NCI-H345 (cell line): ENCODE results near the gene CELSR2.
"Not testable (repeated sequence)": the region's sequence is repeated elsewhere in the genome, so short reads cannot be mapped to it uniquely, and the experiment has no call there.

Experiments used
- DNase-seq: peaks from one replicate; lab custom pipeline; 2025; lab: John Stamatoyannopoulos, UW

The CELSR2 gene

DNA sequence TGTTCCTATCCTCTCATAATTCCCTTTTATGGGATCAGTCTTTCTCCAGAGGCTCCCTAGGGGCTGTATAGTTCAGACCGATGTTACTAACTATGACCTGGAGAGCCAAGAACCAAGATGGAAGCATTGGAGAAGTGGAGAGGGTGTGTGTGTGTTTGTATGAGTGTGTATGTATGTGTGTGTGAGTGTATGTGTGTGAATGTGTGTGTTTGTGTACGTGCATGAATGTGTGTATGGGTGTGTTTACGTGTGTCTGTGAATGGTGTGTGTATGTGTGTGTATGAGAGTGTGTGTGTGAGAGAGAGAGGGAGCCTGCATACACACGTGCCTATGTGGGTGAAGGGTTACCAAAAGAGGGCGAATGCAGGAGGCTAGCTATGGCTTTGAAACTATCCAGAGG lies 52.5 kb downstream of the CELSR2 start:
- no peak for DNase-seq

DNA sequence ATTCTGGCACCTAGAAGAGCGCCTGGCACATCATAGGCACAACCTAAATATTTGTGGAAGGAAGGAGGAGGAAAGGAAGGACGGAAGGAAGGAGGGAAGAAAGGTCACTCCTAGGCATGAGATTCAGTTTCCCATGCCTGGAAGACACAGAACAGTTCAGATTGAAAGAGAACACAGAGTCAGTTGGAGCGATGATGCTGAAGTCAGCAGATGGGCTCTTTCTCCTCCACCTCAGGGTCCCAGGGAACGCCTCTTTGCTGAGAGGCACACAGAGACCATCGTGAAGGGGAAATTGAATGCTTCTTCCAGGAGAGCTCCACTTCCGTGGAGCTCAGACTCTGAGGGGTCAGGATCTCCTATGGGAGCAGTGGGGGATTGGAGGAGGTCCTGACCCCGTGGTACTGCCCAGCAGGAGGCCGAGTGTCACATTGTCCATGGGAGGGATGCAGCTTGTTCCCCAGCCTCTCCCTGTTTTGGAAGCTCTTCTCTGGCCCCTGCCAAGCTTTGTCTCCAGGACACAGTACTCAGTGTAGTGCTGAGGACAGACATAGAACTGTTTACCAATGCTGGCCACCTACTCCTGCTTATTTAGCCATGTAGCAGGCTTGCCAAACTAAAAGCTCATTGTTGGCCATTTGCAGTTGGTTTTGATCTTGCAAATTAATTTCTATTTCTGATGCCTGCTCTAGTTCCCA lies 55.0 kb downstream of the CELSR2 start:
- no peak for DNase-seq

DNA sequence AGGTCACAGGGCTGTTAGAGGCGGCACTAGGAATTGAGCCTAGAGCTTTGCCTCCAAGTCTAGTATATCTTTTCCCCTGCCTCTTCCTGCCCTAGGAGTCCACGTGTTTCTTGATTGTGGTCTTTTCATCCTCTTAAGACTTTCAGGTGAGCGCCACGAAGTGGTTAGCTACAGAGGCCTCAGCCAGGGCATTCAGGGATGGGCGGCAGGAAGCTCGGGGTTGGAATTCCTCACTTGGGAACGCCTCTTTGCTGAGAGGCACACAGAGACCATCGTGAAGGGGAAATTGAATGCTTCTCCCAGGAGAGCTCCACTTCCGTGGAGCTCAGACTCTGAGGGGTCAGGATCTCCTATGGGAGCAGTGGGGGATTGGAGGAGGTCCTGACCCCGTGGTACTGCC lies 56.7 kb downstream of the CELSR2 start:
- not testable (repeated sequence) for DNase-seq

DNA sequence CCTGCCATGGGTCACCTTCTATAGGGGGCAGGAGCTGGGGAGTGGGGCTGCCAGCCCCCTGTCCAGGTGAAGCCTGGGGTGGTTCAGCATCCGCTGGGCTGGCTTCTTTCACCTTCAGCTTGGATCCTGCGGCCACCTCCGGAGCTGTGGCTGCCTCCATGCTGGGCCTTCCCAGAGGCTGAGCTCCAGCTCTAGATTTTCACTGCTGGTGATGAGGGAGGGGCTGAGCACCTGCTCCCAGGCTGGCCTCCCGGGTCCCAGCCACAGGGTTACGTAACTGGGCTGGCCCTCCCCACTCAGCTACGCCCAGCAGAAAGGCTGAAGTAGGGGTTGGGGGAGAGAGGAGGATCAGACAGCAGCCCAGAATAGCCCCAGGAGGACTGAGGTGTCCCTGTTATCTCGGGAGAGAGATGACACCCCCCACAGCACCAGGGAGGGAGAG lies 57.5 kb downstream of the CELSR2 start, which contains the start of gene MYBPHL:
Gene MYBPHL (minus strand): TSS at position 180 of the 442 bp plus-strand sequence. CDS start 20 bp downstream, at position 160.
- DNase-seq: peak; percentile 68

DNA sequence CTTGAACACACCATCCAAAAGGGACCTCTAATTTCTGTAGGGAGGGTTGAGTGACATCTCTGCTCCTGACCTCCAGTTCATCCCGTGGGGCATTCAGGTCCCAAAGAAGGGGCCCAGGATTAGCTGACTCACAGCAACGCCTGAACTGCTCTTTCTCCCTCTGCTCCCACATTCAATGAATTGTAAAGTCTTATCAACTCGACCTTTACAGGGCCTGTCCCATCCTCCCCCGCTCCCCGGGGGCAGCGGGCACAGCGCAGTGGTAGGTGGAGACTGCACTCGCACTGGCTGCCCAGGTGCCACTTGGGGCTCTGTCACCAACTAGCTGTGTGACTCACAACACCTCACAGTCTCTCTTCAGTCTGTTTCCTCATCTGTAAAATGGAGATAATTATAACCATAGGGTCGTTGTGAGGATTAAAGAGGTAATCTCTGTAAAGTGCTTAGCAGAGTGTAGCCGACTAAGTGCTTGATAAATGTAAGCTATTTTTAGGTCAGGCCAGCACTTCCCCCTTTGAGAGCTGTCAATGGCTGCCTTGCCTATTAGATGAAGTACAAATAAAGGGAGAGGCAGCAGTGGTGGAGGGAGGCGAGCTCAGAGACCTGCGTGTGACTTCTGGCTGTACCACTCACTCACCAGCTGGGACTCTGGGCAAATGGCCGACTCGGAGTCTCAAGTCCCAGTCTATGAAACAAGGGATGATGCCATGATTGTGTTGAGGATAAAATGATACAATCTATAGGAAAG lies 58.1 kb downstream of the CELSR2 start:
- DNase-seq: peak; percentile 83

DNA sequence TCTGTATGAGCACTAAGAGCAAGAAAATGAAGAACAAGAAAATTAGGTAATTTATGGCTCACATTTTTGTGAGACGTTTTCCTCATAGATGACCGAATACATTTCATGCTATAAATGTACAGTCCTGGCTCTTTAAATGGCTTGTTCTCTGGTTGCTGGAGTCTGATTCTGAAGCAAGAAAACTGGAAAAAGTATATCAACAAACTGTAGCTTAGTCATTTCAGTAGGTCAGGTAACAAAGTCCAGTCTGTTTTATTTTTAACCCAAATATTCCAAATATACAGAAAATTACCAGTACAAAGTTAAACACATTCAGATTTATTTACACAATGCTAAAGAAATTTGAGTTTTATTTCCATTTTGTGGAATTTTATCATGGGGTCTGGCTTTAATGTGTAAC lies 60.0 kb downstream of the CELSR2 start:
- DNase-seq: no peak

DNA sequence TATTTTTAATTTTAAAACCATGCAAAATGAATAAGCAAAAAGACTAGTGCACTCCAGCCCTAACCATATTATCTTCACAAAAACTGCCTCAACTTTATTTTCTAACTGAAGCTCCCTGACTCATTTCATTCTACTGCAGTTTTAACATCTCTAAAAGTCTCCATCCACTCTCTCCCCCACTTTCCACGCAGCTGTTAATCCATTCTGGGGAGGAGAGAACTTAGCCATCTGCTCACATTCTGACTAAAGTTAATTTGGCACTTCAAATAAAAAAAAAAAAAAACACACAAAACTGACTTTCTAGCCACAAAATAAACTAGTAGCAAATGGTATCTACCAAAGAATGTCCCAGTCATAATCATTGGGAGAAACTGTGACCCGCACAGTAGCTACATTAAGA lies 62.9 kb downstream of the CELSR2 start:
- DNase-seq: no peak

DNA sequence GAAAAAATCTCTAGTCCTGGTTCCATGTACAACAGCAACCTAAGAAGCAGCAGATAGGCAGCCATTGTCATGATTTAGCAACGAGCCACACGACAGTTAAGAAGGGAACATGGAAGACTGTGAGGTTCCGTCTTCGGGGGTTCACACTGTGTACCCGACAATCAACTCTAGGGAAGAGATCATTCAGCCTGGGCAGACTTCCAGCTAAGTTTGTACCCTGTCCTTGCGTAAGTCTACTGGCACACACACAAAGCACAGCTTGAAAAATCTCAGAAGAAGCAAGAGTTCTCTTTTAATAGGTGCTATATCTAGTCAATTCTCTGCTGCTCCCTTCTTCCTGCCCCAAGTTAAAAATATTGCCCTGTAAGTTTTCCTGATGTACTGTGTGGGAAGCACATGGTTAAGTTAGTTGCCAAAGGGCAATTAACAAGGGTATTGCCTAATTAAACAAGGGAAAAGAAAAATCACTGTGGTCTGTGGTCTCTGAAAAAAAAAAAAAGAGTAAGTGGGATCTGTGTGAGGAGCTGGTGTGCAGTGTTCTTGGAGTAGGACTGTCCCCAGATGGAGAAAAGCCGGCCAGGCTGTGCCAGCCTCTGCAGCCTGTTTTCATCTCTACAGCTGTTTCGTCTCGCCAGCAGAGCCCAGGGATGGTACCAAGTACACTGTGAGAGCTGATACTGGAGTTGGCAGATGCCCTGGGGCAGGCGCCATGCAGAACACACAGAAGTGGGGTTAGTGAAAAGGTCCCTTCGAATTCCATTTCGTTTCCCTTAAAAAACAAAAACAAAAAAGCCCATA lies 63.8 kb downstream of the CELSR2 start:
- DNase-seq: no peak

DNA sequence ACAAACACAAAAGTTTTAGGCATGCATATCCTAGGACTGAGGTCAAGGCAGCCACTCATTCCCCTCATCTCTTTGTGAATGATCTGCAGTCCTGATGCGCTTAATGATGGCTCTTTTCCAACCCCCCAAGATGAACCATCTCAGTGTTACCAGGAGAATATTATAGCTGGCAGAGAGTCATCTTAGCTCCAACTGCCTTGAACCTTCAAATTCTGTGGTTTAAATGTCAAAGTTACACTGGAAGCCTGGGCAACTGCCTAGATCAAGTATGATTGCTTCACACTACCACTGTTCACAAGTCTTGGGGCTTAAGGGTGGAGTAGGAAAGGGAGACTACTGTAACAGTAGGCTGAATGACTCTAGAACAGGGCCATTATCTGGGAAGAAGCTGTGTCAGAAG lies 65.5 kb downstream of the CELSR2 start:
- DNase-seq: no peak

DNA sequence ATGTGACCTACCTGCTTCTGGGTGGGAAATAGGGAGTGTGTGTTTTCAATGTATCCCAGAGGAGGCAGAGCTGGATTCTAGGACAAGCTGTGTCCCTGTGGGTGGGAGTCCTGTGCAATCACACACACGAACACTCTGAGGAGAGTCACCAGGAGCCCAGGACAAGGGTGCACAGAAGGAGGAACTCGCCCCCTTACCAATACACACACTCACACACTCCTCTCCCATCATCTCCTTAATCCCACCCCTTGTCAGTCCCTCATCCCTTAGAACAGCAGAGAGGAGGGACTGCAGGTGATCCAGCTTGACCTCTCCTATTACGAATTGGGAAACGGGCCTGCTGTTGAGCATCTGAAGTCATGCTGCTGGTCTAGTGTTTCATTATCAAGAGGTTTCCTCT lies 65.9 kb downstream of the CELSR2 start:
- no peak for DNase-seq

DNA sequence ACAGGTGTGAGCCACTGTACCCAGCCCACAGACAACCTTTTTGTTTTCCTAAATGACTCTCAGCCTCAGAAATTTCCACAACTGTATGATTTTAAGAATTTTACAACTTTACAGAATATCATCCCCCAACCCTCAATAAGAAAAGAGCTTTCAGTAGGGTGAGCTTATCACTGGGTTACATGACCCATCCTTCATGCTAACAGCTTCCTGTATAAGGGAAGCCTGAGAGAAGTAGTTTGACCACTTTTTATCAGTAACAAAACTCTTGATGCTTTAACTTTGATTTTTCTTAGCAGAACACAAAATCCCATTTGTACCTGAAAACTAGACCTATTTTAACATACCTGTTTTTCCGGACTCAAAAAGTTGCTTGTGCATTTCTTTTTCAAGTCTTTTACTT lies 67.2 kb downstream of the CELSR2 start:
- DNase-seq: no peak

DNA sequence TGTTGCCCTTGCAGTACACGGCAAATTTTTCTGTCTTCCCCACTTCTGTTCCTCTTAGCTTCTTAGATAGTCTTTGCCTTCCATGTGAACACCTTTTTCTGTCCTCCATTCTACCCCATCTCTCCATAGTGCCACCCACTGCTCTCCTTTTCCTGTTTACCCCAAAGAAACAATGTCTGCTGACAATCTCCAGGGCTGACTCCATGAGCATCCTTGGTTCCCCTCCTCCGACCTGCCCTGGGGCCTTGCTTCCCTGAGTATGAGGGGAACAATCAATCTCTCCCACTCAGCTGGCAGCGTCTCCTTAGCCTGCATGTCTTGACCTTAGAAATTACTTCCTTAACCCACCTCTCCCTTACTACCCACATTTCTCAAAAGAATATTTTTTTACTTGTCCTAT lies 69.8 kb downstream of the CELSR2 start:
- DNase-seq: no peak

DNA sequence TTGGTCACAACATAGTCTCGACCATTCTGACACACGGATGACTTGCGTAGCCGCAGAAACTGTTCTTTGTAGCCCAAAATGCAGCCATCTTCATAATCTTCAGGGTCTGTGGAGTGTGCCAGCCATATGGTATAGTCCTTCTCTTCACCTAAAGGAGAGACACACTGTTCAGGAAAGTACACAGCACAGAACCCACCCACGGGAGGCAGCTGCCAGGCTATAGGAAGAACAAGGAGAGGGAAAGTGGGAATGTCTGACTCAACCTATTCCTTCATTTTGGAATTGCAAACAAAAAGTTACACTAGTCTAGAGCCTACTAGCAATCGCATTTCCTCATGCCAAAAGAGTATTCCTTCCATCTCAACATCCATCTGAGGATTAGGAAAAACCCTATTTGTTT lies 73.6 kb downstream of the CELSR2 start:
- DNase-seq: no peak
